K562 (cell line): ENCODE measurements around the gene MRPS15. TPM values are rescaled to one million over a fixed set of nuclear protein-coding genes. Genes with fewer than 3 reads are reported as not detected.
A peak's percentile ranks its signal among the peaks of the same experiment; 100 is the strongest.

Experiments used
- ARID2 ChIP-seq: fragments of 450-650 bp; IDR thresholded peaks from 2 replicates; pipeline ENCODE4 v1.6.1; 2017; ENCODE audit warnings: antibody characterized with exemption, mild to moderate bottlenecking
- CBX3 ChIP-seq, 2 experiments: IDR thresholded peaks; 1 replicate in 1 of 2; 2 replicates in 1 of 2; pipeline ENCODE4 v1.6.1; 2012; ENCODE audit warnings: inconsistent platforms in 2 of 2, low read length in 2 of 2, borderline replicate concordance in 1 of 2, control low read depth in 1 of 2
- LEF1 ChIP-seq: fragments of 450-650 bp; IDR thresholded peaks from 2 replicates; pipeline ENCODE4 v1.6.1; 2016; ENCODE audit warnings: mild to moderate bottlenecking
- POLR2G ChIP-seq: fragments of 200-400 bp; formaldehyde crosslinking; IDR thresholded peaks from 2 replicates; pipeline ENCODE4 v1.6.1; 2017; ENCODE audit warnings: low read depth, mild to moderate bottlenecking, antibody characterized with exemption, low read length, moderate library complexity
- SLC30A9 ChIP-seq: fragments of 250-450 bp; sonication (Bioruptor Pico); IDR thresholded peaks from 2 replicates; pipeline ENCODE4 v1.8.0; 2022; ENCODE audit warnings: mild to moderate bottlenecking, moderate library complexity
- SUPT5H ChIP-seq: fragments of 450-650 bp; IDR thresholded peaks from 2 replicates; pipeline ENCODE4 v1.6.1; 2016
- TAF15 ChIP-seq: fragments of 200-400 bp; formaldehyde crosslinking; IDR thresholded peaks from 2 replicates; pipeline ENCODE4 v1.6.1; 2017; ENCODE audit warnings: mild to moderate bottlenecking, low read depth, low read length, moderate library complexity
- TOE1 ChIP-seq, 2 experiments: fragments of 450-650 bp in 1 of 2; sonication (generic) in 1 of 2; formaldehyde crosslinking in 1 of 2; IDR thresholded peaks; 2 replicates each; pipeline versions ENCODE4 v1.7.1 to v1.8.0; 2016 to 2022; ENCODE audit warnings: borderline replicate concordance in 2 of 2, mild to moderate bottlenecking in 2 of 2, antibody characterized with exemption in 1 of 2, inconsistent platforms in 1 of 2, low read depth in 1 of 2, missing genetic modification reagents in 1 of 2, moderate library complexity in 1 of 2
- ZNF121 ChIP-seq: sonication (generic); formaldehyde crosslinking; conservative IDR thresholded peaks from 2 replicates; pipeline ENCODE4 v1.8.0; 2022; ENCODE audit warnings: missing genetic modification reagents
- ZNF584 ChIP-seq: fragments of 200-800 bp; sonication (Bioruptor generic); IDR thresholded peaks from 2 replicates; pipeline ENCODE4 v1.6.1; 2016; ENCODE audit warnings: low read depth, mild to moderate bottlenecking, missing genetic modification characterization, missing compliant biosample characterization
- ZNF75A ChIP-seq: fragments of 450-650 bp; formaldehyde crosslinking; IDR thresholded peaks from 2 replicates; pipeline ENCODE4 v1.4.0; 2020; ENCODE audit warnings: mild to moderate bottlenecking
- polyA plus RNA-seq, 8 experiments: library from polyadenylated mRNA; depleted of rRNA in 4 of 8; stranded (reverse) in 5 of 8; unstranded in 3 of 8; fragments of >200 nt; fragmentation: Nextera tagmentation in 2 of 8; fragmentation: Illumina TruSeq in 1 of 8; extraction: Ambion mirVana in 2 of 8; extraction: Trizol in 1 of 8; gene quantifications; 2 replicates each; pipeline versions ENCODE4 v1.2.1 to v1.2.3, GENCODE V29; 2011 to 2014; ENCODE audit warnings: inconsistent platforms in 1 of 8, missing spikeins in 1 of 8
- total RNA-seq, 7 experiments: library from RNA; depleted of rRNA in 6 of 7; stranded (reverse); fragments of >200 nt in 6 of 7; fragmentation: Illumina TruSeq in 2 of 7; extraction: Trizol in 2 of 7; gene quantifications; 2 replicates each; pipeline versions ENCODE4 v1.2.1 to v1.2.3, GENCODE V29; 2011 to 2021; ENCODE audit warnings: low replicate concordance in 1 of 7
- TF ChIP-seq, protein P1 (sequence below): conservative IDR thresholded peaks from 2 replicates; pipeline ENCODE4 v1.6.1; 2011; ENCODE audit warnings: low read depth, mild to moderate bottlenecking, low read length; ENCODE audit not compliant: control insufficient read depth
- TF ChIP-seq, protein P2 (sequence below): sonication (generic); formaldehyde crosslinking; IDR thresholded peaks from 2 replicates; pipeline ENCODE4 v1.8.1; 2023; ENCODE audit warnings: mild to moderate bottlenecking, missing genetic modification reagents
- TF ChIP-seq, protein P3 (sequence below): fragments of 450-650 bp; formaldehyde crosslinking; IDR thresholded peaks from 2 replicates; pipeline ENCODE4 v1.4.0; 2020; ENCODE audit warnings: mild to moderate bottlenecking
- TF ChIP-seq, protein P4 (sequence below): fragments of 250-450 bp; sonication (Bioruptor Pico); IDR thresholded peaks from 2 replicates; pipeline ENCODE4 v1.5.0; 2021
- TF ChIP-seq, protein P5 (sequence below): IDR thresholded peaks from 2 replicates; pipeline ENCODE4 v1.6.1; 2016; ENCODE audit warnings: missing genetic modification characterization, missing compliant biosample characterization
- TF ChIP-seq, protein P6 (sequence below): sonication (generic); IDR thresholded peaks from 2 replicates; pipeline ENCODE4 v1.6.1; 2016

MRPS15 gene
- total and polyA plus RNA-seq, 9 of the 15 experiments (the other 6 are each of a cell fraction or from before 2014, with no cell fraction given): 62.9 to 286 (median 149) TPM

DNA sequence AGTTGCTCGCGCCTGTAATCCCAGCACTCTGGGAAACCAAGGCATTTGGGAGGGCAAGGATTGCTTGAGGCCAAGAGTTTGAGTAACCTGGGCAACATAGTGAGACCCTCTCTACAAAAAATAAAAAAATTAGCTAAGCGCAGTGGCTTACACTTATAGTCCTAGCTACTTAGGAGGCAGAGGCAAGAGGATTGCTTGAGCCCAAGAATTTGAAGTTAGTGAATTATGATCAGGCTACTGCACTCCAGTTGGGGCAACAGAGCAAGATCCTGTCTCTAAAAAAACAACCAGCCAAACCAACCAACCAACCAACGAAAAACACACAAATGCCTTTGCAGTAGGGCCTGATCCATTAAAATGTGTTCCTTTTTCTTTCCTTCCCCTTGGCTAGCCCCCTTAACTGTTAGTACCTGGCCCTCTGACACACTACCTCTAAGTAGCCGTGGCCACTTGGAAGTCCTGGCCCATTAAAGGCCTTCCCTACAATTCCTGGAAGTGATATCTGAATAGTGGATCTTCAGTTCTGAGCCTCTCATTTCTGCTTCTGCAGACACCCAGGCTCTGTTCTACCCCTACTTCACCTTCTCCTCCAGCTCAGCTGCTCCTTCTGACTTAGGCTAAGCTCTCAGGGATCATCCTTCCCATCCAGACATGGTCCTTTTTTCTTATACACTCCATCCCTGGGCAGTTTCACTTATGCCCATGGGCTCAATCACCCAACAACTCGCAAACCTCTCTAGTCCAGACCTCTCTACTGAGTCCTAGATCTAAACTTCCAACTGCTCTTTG is 10.4 kb downstream of the MRPS15 start (continued):
- TF ChIP-seq CBX3 (IDR thresholded peaks at IDR 0.05; ENCODE audit: borderline replicate concordance in 1 of 2, low read length in 2 of 2) (no peak), LEF1 (no peak), TOE1 (IDR thresholded peaks at IDR 0.05; ENCODE audit: borderline replicate concordance) (no peak), TOE1 (CRISPR knock-in tag; IDR thresholded peaks at IDR 0.05; ENCODE audit: borderline replicate concordance, low read depth) (no peak), ZNF584 (CRISPR knock-in tag) (no peak), POLR2G (0 out of 2 replicates have a peak, but pooled peaks have one; percentile 14), SUPT5H (peak; percentile 58), ZNF121 (CRISPR knock-in tag) (peak; percentile 87), ARID2 (no peak), TAF15 (no peak), SLC30A9 (no peak), ZNF75A (no peak)
- TF ChIP-seq, protein P1, sequence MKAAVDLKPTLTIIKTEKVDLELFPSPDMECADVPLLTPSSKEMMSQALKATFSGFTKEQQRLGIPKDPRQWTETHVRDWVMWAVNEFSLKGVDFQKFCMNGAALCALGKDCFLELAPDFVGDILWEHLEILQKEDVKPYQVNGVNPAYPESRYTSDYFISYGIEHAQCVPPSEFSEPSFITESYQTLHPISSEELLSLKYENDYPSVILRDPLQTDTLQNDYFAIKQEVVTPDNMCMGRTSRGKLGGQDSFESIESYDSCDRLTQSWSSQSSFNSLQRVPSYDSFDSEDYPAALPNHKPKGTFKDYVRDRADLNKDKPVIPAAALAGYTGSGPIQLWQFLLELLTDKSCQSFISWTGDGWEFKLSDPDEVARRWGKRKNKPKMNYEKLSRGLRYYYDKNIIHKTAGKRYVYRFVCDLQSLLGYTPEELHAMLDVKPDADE: no peak
- TF ChIP-seq, protein P2, sequence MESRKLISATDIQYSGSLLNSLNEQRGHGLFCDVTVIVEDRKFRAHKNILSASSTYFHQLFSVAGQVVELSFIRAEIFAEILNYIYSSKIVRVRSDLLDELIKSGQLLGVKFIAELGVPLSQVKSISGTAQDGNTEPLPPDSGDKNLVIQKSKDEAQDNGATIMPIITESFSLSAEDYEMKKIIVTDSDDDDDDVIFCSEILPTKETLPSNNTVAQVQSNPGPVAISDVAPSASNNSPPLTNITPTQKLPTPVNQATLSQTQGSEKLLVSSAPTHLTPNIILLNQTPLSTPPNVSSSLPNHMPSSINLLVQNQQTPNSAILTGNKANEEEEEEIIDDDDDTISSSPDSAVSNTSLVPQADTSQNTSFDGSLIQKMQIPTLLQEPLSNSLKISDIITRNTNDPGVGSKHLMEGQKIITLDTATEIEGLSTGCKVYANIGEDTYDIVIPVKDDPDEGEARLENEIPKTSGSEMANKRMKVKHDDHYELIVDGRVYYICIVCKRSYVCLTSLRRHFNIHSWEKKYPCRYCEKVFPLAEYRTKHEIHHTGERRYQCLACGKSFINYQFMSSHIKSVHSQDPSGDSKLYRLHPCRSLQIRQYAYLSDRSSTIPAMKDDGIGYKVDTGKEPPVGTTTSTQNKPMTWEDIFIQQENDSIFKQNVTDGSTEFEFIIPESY (CRISPR knock-in tag): no peak
- TF ChIP-seq, protein P3, sequence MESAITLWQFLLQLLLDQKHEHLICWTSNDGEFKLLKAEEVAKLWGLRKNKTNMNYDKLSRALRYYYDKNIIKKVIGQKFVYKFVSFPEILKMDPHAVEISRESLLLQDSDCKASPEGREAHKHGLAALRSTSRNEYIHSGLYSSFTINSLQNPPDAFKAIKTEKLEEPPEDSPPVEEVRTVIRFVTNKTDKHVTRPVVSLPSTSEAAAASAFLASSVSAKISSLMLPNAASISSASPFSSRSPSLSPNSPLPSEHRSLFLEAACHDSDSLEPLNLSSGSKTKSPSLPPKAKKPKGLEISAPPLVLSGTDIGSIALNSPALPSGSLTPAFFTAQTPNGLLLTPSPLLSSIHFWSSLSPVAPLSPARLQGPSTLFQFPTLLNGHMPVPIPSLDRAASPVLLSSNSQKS (CRISPR knock-in tag): no peak
- TF ChIP-seq, protein P4, sequence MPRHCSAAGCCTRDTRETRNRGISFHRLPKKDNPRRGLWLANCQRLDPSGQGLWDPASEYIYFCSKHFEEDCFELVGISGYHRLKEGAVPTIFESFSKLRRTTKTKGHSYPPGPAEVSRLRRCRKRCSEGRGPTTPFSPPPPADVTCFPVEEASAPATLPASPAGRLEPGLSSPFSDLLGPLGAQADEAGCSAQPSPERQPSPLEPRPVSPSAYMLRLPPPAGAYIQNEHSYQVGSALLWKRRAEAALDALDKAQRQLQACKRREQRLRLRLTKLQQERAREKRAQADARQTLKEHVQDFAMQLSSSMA (CRISPR knock-in tag): no peak
- TF ChIP-seq, protein P5, sequence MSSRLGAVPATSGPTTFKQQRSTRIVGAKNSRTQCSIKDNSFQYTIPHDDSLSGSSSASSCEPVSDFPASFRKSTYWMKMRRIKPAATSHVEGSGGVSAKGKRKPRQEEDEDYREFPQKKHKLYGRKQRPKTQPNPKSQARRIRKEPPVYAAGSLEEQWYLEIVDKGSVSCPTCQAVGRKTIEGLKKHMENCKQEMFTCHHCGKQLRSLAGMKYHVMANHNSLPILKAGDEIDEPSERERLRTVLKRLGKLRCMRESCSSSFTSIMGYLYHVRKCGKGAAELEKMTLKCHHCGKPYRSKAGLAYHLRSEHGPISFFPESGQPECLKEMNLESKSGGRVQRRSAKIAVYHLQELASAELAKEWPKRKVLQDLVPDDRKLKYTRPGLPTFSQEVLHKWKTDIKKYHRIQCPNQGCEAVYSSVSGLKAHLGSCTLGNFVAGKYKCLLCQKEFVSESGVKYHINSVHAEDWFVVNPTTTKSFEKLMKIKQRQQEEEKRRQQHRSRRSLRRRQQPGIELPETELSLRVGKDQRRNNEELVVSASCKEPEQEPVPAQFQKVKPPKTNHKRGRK (tag): no peak
- TF ChIP-seq, protein P6, sequence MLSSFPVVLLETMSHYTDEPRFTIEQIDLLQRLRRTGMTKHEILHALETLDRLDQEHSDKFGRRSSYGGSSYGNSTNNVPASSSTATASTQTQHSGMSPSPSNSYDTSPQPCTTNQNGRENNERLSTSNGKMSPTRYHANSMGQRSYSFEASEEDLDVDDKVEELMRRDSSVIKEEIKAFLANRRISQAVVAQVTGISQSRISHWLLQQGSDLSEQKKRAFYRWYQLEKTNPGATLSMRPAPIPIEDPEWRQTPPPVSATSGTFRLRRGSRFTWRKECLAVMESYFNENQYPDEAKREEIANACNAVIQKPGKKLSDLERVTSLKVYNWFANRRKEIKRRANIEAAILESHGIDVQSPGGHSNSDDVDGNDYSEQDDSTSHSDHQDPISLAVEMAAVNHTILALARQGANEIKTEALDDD: no peak
